ENCODE data around the gene CASD1.

The CASD1 gene

DNA sequence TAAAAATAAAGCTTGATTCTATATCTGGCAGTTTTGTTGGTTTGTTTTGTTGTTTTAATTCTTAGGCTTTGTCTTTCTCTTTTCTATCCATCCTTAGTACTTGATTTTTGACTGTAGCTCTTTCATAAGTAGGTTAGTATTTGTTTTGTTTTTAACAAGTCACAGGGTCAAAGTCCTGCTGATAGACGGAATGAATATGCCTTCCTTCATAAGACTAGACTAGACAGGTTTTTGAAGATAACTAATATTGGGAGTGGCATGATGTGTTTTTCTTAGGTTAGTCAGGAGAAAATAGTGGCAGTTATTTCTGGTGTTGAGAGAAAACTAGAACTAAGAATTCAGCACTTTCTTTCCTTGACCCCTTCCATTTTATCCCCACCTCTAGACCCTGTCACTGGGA, 50.4 kb downstream of the CASD1 start:
- TF ChIP-seq, protein P1, sequence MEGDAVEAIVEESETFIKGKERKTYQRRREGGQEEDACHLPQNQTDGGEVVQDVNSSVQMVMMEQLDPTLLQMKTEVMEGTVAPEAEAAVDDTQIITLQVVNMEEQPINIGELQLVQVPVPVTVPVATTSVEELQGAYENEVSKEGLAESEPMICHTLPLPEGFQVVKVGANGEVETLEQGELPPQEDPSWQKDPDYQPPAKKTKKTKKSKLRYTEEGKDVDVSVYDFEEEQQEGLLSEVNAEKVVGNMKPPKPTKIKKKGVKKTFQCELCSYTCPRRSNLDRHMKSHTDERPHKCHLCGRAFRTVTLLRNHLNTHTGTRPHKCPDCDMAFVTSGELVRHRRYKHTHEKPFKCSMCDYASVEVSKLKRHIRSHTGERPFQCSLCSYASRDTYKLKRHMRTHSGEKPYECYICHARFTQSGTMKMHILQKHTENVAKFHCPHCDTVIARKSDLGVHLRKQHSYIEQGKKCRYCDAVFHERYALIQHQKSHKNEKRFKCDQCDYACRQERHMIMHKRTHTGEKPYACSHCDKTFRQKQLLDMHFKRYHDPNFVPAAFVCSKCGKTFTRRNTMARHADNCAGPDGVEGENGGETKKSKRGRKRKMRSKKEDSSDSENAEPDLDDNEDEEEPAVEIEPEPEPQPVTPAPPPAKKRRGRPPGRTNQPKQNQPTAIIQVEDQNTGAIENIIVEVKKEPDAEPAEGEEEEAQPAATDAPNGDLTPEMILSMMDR (IDR thresholded peaks at IDR 0.05; ENCODE audit: insufficient read depth, low read depth, low read length, missing control alignments): no peak
- DNase-seq (ENCODE audit: low read depth): peak; percentile 45
- H3K4me3 ChIP-seq (ENCODE audit: low read length): no peak overlapping the region

DNA sequence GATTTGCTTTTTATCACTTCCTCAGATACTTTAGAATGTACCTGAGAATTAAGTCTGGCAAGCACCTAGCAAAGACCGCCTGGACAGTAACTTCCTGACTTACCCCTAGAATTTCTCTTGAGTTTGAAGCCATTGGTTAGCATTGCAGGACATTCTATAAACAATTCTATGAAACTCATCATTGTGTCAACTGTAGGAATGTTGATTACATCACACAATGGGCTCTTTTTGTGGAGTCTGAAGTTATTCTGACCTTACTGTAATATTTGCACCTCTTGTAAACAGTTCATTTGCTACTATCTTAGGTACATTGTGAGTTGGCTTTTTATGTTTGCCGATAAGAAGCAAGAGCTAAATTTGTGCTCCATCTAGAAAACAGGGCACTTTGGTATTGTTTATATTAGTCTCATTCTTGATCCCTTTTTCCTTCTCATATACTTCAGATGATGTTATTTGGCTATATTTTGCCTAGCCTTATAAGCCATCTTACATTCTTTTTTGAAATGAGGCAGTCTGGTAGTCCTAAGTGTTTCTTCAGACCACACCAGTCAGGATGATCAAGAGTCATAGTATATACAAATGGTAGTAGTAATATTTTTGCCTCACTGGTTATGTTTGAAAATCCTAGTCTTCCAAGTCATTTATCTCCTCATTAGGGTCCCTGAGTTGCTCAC, 52.4 kb downstream of the CASD1 start:
- no peak overlapping the region for H3K4me3 ChIP-seq (ENCODE audit: low read length)
- TF ChIP-seq, protein P1 (IDR thresholded peaks at IDR 0.05; ENCODE audit: insufficient read depth, low read depth, low read length, missing control alignments): no peak
- peak; percentile 11 for DNase-seq (ENCODE audit: low read depth)

DNA sequence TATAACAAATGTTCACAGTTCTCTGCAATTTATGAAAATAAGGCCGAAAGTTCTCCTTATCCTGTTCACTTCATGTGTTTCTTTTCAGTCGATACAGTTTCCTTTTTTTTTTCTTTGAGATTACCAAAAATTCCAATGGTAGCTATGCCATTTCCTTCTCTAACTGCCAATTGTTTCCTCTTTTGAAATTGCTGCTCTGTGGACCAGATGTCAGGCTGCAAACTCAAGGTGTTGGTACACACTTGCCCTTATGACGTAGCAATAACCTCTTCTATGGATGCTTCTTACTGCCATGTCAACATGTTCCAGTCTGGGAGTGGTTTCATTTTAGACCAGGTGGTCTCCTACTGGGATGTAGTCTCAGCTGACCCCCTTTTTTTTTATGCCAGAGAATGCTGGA, 52.9 kb downstream of the CASD1 start:
- DNase-seq (ENCODE audit: low read depth): no peak
- TF ChIP-seq, protein P1 (IDR thresholded peaks at IDR 0.05; ENCODE audit: insufficient read depth, low read depth, low read length, missing control alignments): no peak
- H3K4me3 ChIP-seq (ENCODE audit: low read length): no peak overlapping the region

DNA sequence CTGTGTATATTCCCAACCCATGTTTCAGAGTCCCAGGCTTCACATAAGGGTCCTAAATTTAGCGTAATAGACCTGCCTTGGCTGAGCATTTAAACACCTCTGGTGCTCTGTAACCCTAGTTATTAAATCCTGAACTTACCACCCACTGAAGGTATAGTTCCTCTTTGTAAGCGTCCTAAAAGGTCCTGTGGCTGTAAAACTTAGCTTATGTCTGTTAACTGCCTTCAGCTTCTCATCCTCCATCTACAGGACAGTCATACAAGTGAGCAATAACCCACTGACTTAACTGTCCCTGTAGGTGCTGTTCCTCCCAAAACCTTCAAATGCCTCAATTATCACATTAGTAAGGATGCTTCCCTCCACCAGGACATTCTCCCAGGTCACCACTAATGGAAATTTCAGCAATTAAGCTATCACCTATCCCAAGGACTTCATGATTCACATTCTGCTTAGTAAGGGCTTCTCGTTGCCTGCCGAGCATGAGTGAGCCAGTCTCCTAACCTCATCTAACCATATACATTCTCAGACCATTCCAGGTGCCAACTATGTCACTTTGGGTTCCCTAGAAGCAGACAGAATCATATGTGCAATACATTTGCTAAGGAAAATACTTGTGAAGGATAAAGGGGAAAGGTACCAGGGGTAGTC, 55.8 kb downstream of the CASD1 start:
- DNase-seq (ENCODE audit: low read depth): no peak
- no peak overlapping the region for H3K4me3 ChIP-seq (ENCODE audit: low read length)
- TF ChIP-seq, protein P1 (IDR thresholded peaks at IDR 0.05; ENCODE audit: insufficient read depth, low read depth, low read length, missing control alignments): no peak

DNA sequence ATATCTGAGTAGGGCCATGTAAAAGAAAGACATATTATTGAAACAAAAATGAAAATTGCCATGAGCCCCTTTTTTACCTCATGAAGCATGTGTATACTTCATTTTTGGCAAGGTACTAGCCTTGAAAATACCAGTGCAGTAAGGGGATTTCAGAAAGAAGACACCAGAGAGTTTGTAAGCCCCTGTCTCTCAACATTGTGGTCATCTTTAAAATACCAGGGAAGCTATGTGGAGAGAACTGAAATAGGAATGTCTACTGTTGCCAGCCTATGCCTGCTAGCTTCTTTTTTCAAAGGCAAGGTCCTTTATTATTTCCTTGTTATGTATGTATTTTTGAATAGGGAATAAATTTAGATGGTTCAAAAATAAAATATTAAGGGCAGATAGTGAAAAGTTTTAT, 57.8 kb downstream of the CASD1 start:
- DNase-seq (ENCODE audit: low read depth): no peak
- TF ChIP-seq, protein P1 (IDR thresholded peaks at IDR 0.05; ENCODE audit: insufficient read depth, low read depth, low read length, missing control alignments): no peak
- H3K4me3 ChIP-seq (ENCODE audit: low read length): no peak overlapping the region

DNA sequence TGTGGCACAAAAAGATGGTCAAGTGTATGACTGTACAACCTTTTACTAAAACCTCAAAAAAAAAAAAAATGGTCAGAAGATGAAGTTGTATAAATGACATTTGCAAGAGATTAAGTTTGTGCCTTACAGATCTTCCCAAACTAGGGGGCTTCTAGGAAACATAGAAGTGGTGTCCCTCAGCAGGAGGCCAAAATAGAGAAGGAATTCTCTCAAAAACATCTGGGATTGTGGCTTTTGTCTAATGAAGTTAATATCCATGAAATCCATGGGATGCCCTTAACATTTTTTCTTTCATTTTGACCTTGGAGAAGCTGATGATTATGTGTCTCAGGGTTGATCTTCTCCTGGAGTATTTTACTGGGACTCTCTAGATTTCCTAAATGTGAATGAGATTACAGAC, 62.2 kb downstream of the CASD1 start:
- H3K4me3 ChIP-seq (ENCODE audit: low read length): no peak overlapping the region
- DNase-seq (ENCODE audit: low read depth): no peak
- TF ChIP-seq, protein P1 (IDR thresholded peaks at IDR 0.05; ENCODE audit: insufficient read depth, low read depth, low read length, missing control alignments): no peak

DNA sequence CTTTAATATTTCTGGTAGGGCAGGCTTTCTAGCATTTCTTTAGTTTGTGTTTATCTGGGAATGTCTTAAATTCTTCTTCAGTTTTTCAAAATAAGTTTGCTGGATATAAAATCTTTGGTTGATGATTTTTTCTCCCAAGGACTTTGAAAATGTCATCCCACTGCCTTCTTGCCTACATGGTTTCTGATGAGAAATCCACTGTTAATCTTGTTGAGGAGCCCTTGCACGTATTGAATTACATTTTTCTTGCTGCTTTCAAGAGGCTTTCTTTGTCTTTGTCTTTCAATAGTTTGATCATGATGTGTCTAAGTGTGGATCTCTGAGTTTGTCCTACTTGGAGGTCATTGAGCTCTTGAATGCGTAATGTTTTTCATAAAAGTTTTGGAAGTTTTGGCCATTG, 66.0 kb downstream of the CASD1 start:
- TF ChIP-seq, protein P1 (IDR thresholded peaks at IDR 0.05; ENCODE audit: insufficient read depth, low read depth, low read length, missing control alignments): no peak
- no peak for DNase-seq (ENCODE audit: low read depth)
- no peak overlapping the region for H3K4me3 ChIP-seq (ENCODE audit: low read length)

All from epithelial cell of esophagus (primary cell).